ENCODE results near the gene DNAJC6.

GRCh38 chr1:65357291-65357960 is 48.1 kb downstream of the DNAJC6 start:
- no peak for TF ChIP-seq PHB2 (IDR thresholded peaks at IDR 0.05; ENCODE audit: partially characterized antibody)
- no peak for TF ChIP-seq POLR2A (IDR thresholded peaks at IDR 0.05; ENCODE audit: insufficient read depth in 1 of 2, low read depth in 2 of 2, low read length in 2 of 2)
- TF ChIP-seq ZNF331 (CRISPR knock-in tag; IDR thresholded peaks at IDR 0.05) = no peak
- TF ChIP-seq ZFP82 (CRISPR knock-in tag; IDR thresholded peaks at IDR 0.05; ENCODE audit: borderline replicate concordance) = no peak
- TF ChIP-seq HMGA1 (CRISPR knock-in tag; conservative IDR thresholded peaks at IDR 0.05) = no peak
- no peak for TF ChIP-seq HIVEP1 (CRISPR knock-in tag; IDR thresholded peaks at IDR 0.05)
- no peak for TF ChIP-seq POLR2AphosphoS5 (IDR thresholded peaks at IDR 0.05; ENCODE audit: low read depth, low read length)
- no peak for TF ChIP-seq HDAC1 (CRISPR knock-in tag; IDR thresholded peaks at IDR 0.05)
- no peak for TF ChIP-seq ZNF354B (CRISPR knock-in tag; IDR thresholded peaks at IDR 0.05)
